GM10266 (cell line): ENCODE results near the gene MAGEA10.
"Not testable (repeated sequence)": the region's sequence is repeated elsewhere in the genome, so short reads cannot be mapped to it uniquely, and the experiment has no call there.

Source experiments
- DNase-seq: peaks from one replicate; pipeline ENCODE4 v3.0.0; 2012; ENCODE audit errors: extremely low spot score
- TF ChIP-seq, protein P1 (sequence below): IDR thresholded peaks from 2 replicates; pipeline ENCODE4 v1.5.1; 2012; ENCODE audit warnings: mild to moderate bottlenecking, low read depth; ENCODE audit not compliant: control insufficient read depth, insufficient read depth; ENCODE audit errors: missing control alignments

MAGEA10 gene

DNA sequence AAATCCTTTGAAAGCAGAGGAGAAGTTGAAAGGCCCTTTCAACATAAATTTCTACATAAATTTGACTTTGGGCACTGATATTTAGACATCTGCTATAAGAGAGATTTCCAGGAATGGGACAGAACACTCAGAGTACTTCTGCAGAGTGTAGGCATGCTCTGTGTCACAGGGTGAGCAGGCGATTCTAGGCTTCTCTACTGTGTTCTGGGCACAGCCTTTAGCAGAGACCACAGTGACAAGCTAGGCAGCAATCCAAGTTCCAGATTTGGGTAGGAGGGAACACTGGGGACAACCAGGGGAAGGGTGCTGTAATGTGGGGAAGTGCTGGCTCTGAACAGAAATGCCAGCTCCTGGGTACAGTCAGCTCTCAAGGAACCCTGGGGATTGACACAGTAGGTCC is 6.9 kb downstream of the MAGEA10 start:
- TF ChIP-seq, protein P1, sequence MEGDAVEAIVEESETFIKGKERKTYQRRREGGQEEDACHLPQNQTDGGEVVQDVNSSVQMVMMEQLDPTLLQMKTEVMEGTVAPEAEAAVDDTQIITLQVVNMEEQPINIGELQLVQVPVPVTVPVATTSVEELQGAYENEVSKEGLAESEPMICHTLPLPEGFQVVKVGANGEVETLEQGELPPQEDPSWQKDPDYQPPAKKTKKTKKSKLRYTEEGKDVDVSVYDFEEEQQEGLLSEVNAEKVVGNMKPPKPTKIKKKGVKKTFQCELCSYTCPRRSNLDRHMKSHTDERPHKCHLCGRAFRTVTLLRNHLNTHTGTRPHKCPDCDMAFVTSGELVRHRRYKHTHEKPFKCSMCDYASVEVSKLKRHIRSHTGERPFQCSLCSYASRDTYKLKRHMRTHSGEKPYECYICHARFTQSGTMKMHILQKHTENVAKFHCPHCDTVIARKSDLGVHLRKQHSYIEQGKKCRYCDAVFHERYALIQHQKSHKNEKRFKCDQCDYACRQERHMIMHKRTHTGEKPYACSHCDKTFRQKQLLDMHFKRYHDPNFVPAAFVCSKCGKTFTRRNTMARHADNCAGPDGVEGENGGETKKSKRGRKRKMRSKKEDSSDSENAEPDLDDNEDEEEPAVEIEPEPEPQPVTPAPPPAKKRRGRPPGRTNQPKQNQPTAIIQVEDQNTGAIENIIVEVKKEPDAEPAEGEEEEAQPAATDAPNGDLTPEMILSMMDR: no peak
- DNase-seq: no peak

DNA sequence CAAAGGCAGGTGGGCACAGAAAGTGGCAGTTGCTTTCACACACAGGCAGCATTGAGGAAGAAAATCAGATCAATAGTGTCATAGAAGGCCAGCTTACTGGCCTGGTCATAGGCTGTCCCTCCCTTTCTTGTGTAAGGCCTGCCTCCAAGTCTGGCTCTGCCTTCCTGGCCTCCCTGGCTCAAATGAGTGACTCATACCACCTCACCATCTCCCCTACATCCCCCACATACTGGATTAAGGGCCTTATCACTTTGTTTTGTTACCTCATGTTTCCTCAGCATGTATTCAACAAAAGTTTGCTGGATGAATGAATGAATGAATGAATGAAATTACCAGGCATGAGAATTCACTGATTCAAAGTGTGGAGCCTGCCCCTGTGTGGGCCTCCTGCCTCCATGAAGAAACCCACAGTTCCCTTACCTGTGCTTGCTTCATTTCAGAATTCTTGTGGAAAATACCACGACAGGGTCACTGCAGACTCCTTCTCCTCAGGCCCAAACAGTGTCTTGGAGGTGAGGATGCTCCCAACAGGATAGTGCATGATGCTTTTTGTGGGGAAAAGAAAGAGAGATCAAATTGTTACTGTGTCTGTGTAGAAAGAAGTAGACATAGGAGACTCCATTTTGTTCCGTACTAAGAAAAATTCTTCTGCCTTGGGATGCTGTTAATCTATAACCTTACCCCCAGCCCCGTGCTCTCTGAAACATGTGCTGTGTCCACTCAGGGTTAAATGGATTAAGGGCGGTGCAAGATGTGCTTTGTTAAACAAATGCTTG is 9.1 kb downstream of the MAGEA10 start:
- DNase-seq: not testable (repeated sequence)

DNA sequence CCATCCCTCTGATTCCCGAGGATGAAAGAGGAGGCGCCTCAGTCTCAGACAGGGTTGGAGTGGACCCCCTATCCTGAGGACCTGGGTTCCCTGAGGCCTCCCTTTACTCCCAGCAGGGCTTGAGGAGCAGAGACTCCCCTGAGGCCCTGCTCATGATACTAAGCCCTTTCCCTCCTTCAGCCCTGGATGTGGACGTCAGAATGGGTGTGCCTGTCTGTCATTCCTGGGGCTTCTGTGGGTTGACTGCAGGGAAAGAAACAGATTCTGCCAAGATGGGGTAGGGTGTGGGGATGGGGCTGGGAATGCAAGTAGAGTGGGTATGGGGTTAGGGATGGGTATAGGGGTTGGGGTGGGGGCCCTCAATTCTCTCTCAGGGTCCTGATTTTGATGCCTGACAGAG is 21.1 kb downstream of the MAGEA10 start:
- no peak for DNase-seq
- TF ChIP-seq, protein P1: no peak

DNA sequence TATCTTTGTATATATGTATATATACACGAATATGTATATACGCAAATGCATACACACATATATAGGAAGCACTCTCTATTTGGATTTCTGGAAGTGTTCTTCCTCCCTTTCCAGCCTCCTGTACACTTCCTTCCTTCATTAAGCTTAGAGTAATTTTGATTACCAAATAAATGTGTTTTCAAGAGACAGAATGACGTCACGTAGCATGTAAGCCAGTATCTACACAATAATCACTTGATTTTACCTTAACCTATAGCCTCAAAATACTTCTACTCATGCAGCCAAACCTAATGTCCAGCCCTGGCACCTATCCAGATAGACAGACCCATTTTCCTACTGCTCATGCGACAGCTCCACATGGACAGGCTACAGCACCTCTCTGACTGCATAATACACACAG is 29.9 kb downstream of the MAGEA10 start:
- no peak for DNase-seq
- TF ChIP-seq, protein P1: no peak

DNA sequence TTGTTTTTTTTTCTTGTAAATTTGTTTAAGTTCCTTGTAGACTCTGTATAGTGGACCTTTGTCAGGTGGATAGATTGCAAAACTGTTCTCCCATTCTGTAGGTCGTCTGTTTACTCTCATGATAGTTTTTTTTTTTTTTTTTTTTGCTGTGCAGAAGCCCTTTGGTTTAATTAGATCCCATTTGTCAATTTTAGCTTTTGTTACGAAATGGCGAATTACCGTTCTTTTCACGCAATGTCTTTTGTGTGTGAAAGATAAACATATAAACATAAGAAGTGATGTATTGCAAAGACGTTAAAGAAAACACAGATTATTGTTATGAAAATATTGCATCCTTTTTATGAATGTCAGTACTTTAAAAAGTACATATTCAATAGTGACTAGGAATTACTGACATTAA is 34.5 kb downstream of the MAGEA10 start:
- no peak for DNase-seq
- TF ChIP-seq, protein P1: no peak

DNA sequence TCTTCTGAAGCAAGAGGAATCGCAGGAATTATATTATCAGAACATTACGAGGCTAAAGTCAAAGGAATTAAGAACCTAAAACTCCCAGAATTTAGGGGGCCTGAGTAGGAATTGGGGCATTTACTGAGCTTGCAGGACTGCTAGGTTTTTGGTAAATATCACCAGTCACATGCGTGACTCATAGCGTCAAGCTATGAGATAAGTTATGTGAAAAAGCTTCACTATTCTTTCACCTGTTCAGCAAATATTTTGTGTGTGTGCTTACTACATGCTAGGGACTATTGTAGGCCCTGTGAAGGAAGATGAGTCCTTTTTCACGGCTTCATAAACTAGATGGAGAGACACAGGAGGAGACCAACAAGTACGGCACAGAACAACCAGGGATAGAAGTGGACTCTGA is 52.2 kb downstream of the MAGEA10 start:
- TF ChIP-seq, protein P1: no peak
- DNase-seq: no peak
